H9 (cell line): Measurements from ENCODE around the gene NDUFB10. TPM values are rescaled to one million over a fixed set of nuclear protein-coding genes. Genes with fewer than 3 reads are reported as not detected.

ENCODE experiments used
- DNase-seq: peaks from one replicate; pipeline ENCODE4 v3.0.0-alpha.2; 2017
- H2AFZ ChIP-seq: one replicate; pipeline ENCODE4 v1.6.1; 2013; ENCODE audit warnings: mild to moderate bottlenecking, low read length, control low read depth, moderate library complexity
- H2AK5ac ChIP-seq: 2 replicates; pipeline ENCODE4 v1.6.1; 2013; ENCODE audit warnings: low read length, control low read depth, mixed read lengths; ENCODE audit not compliant: insufficient read length
- H2BK120ac ChIP-seq: one replicate; pipeline ENCODE4 v1.6.1; 2013; ENCODE audit warnings: low read depth, mild to moderate bottlenecking, low read length, control low read depth, inconsistent platforms; ENCODE audit not compliant: poor library complexity, severe bottlenecking
- H2BK12ac ChIP-seq: 2 replicates; pipeline ENCODE4 v1.6.1; 2013; ENCODE audit warnings: low read length, control low read depth, mixed read lengths, low read depth; ENCODE audit not compliant: insufficient read length
- H2BK15ac ChIP-seq: 2 replicates; pipeline ENCODE4 v1.6.1; 2013; ENCODE audit warnings: low read depth, low read length, control low read depth
- H2BK20ac ChIP-seq: one replicate; pipeline ENCODE4 v1.6.1; 2013; ENCODE audit warnings: low read depth, mild to moderate bottlenecking, low read length, control low read depth, inconsistent platforms; ENCODE audit not compliant: poor library complexity, severe bottlenecking
- H2BK5ac ChIP-seq: 2 replicates; pipeline ENCODE4 v1.6.1; 2013; ENCODE audit warnings: low read length, control low read depth, mixed read lengths; ENCODE audit not compliant: insufficient read length
- H3K14ac ChIP-seq: 2 replicates; pipeline ENCODE4 v1.6.1; 2013; ENCODE audit warnings: low read length, control low read depth; ENCODE audit not compliant: insufficient read depth
- H3K18ac ChIP-seq: 2 replicates; pipeline ENCODE4 v1.6.1; 2013; ENCODE audit warnings: low read depth, mild to moderate bottlenecking, mixed read lengths, low read length, control low read depth; ENCODE audit not compliant: insufficient read length
- H3K23ac ChIP-seq: 2 replicates; pipeline ENCODE4 v1.6.1; 2013; ENCODE audit warnings: low read length, control low read depth, mixed read lengths, low read depth; ENCODE audit not compliant: insufficient read length
- H3K23me2 ChIP-seq: 2 replicates; pipeline ENCODE4 v1.6.1; 2013; ENCODE audit warnings: low read depth, mild to moderate bottlenecking, mixed read lengths, low read length, control low read depth; ENCODE audit not compliant: insufficient read length, poor library complexity, severe bottlenecking
- H3K27ac ChIP-seq: 2 replicates; pipeline ENCODE4 v1.5.1; 2013; ENCODE audit warnings: low read length, control low read depth, mixed read lengths, low read depth; ENCODE audit not compliant: insufficient read length
- H3K27me3 ChIP-seq: 2 replicates; pipeline ENCODE4 v1.6.1; 2013; ENCODE audit warnings: low read length, control low read depth, inconsistent platforms; ENCODE audit not compliant: insufficient read depth
- H3K4ac ChIP-seq: 2 replicates; pipeline ENCODE4 v1.6.1; 2013; ENCODE audit warnings: low read depth, mild to moderate bottlenecking, control low read depth, inconsistent platforms, low read length, moderate library complexity
- H3K4me1 ChIP-seq: 2 replicates; pipeline ENCODE4 v1.6.1; 2013; ENCODE audit warnings: low read length, control low read depth, inconsistent platforms; ENCODE audit not compliant: insufficient read depth
- H3K4me2 ChIP-seq: 2 replicates; pipeline ENCODE4 v1.6.1; 2013; ENCODE audit warnings: low read length, control low read depth, mixed read lengths; ENCODE audit not compliant: insufficient read length, insufficient read depth
- H3K56ac ChIP-seq: 2 replicates; pipeline ENCODE4 v1.6.1; 2013; ENCODE audit warnings: low read depth, mild to moderate bottlenecking, mixed read lengths, low read length, control low read depth; ENCODE audit not compliant: insufficient read length
- H3K79me1 ChIP-seq: 2 replicates; pipeline ENCODE4 v1.6.1; 2013; ENCODE audit warnings: low read depth, mild to moderate bottlenecking, moderate library complexity, low read length, control low read depth, inconsistent platforms; ENCODE audit not compliant: insufficient read depth, poor library complexity, severe bottlenecking
- H3K79me2 ChIP-seq: 2 replicates; pipeline ENCODE4 v1.6.1; 2013; ENCODE audit warnings: low read length, control low read depth, inconsistent platforms; ENCODE audit not compliant: insufficient read depth
- H3K9ac ChIP-seq: 2 replicates; pipeline ENCODE4 v1.6.1; 2013; ENCODE audit warnings: low read length, control low read depth, mixed read lengths; ENCODE audit not compliant: insufficient read length; ENCODE audit errors: extremely low read depth
- H3K9me3 ChIP-seq: one replicate; pipeline ENCODE4 v1.6.1; 2013; ENCODE audit warnings: low read depth, low read length, inconsistent platforms; ENCODE audit not compliant: control insufficient read depth
- H3T11ph ChIP-seq: one replicate; pipeline ENCODE4 v1.6.1; 2013; ENCODE audit warnings: mild to moderate bottlenecking, low read length, control low read depth, inconsistent platforms
- H4K20me1 ChIP-seq: one replicate; pipeline ENCODE4 v1.6.1; 2013; ENCODE audit not compliant: control insufficient read depth, insufficient read length, insufficient read depth
- H4K5ac ChIP-seq: 2 replicates; pipeline ENCODE4 v1.6.1; 2013; ENCODE audit warnings: low read depth, mild to moderate bottlenecking, mixed read lengths, low read length, control low read depth; ENCODE audit not compliant: insufficient read length
- H4K8ac ChIP-seq: replicated peaks from 2 replicates; pipeline ENCODE4 v1.6.1; 2013; ENCODE audit warnings: low read length, control low read depth, mixed read lengths, low read depth; ENCODE audit not compliant: insufficient read length
- H4K91ac ChIP-seq: 2 replicates; pipeline ENCODE4 v1.6.1; 2013; ENCODE audit warnings: low read depth, mild to moderate bottlenecking, moderate library complexity, mixed read lengths, low read length, control low read depth; ENCODE audit not compliant: insufficient read length
- H3K27ac Mint-ChIP-seq, 3 experiments: 2 replicates in 2 of 3; 3 replicates in 1 of 3; pipeline ENCODE4 v1.8.0; 2020 to 2021; ENCODE audit warnings: mixed read lengths in 3 of 3, mild to moderate bottlenecking in 1 of 3, moderate library complexity in 1 of 3
- H3K27me3 Mint-ChIP-seq: 2 replicates; pipeline ENCODE4 v1.8.0; 2021; ENCODE audit warnings: low read depth, mild to moderate bottlenecking, moderate library complexity, mixed read lengths
- H3K36me3 Mint-ChIP-seq, 3 experiments: 2 replicates in 2 of 3; 3 replicates in 1 of 3; pipeline ENCODE4 v1.8.0; 2020 to 2021; ENCODE audit warnings: low read depth in 3 of 3, mixed read lengths in 3 of 3; ENCODE audit not compliant: insufficient read depth in 1 of 3
- H3K4me1 Mint-ChIP-seq, 2 experiments: 2 replicates each; pipeline ENCODE4 v1.8.0; 2020; ENCODE audit warnings: mixed read lengths in 2 of 2
- H3K4me3 Mint-ChIP-seq, 2 experiments: 2 replicates in 1 of 2; 3 replicates in 1 of 2; pipeline ENCODE4 v1.8.0; 2020 to 2021; ENCODE audit warnings: mild to moderate bottlenecking in 2 of 2, mixed read lengths in 2 of 2, moderate library complexity in 1 of 2
- H3K9me3 Mint-ChIP-seq, 2 experiments: 2 replicates in 1 of 2; 3 replicates in 1 of 2; pipeline ENCODE4 v1.8.0; 2020; ENCODE audit warnings: mild to moderate bottlenecking in 2 of 2, mixed read lengths in 2 of 2, moderate library complexity in 1 of 2
- CTCF ChIP-seq: fragments of 200-600 bp; sonication (generic); conservative IDR thresholded peaks from 3 replicates; pipeline ENCODE4 v1.8.0; 2021; ENCODE audit warnings: antibody characterized with exemption, mild to moderate bottlenecking
- WGBS: extraction: QIAGEN DNeasy Blood & Tissue Kit; methylation state at CpG from one replicate; pipeline ENCODE4 v1.1.7; 2013; ENCODE audit warnings: missing lambda C conversion rate, low lambda C conversion rate, mixed read lengths; ENCODE audit not compliant: insufficient read length; ENCODE audit errors: extremely low coverage; 5-methylcytosine and 5-hydroxymethylcytosine counted together
- total RNA-seq: library from RNA; stranded (reverse); gene quantifications from 2 replicates; pipeline ENCODE4 v1.2.1, GENCODE V29; 2021

The NDUFB10 gene
- total RNA-seq, 1 experiment from 2014 or later, result 191 TPM

DNA sequence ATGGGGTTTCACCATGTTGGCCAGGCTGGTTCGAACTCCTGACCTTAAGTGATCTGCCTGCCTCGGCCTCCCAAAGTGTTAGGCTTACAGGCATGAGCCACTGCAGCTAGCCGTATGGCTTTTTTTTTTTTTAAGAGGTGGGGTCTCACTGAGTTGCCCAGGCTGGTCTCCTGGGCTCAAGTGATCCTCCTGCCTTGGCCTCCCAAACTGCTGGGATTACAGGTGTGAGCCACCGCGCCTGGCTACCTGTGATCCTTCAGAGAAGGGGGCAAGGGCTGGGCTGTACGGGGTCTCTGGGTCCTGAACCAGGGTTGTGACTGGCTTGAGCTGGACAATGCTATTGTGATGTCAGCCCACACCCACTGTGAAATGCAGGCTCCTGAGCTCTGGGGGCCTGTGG is 7.1 kb downstream of the NDUFB10 start, which contains the start of gene RNF151:
Gene RNF151, plus strand, starts transcription at position 397 of the 400 bp plus-strand sequence. CDS start 26 bp downstream, outside the sequence.
- no peaks in the 10 kb centered on the region for H4K20me1 ChIP-seq
- H3K27ac ChIP-seq, result no peak within 1 kb of the TSS
- H3K27ac Mint-ChIP-seq, result peak within 1 kb of the TSS in 2 of 3 experiments; percentile 88 to 97; a peak in 2 of 7 replicates
- TF ChIP-seq CTCF, result no peak
- no peak within 1 kb of the TSS for H3K18ac ChIP-seq
- H3K4me1 ChIP-seq, result no peaks in the 10 kb centered on the region
- H3K14ac ChIP-seq, result no peak within 1 kb of the TSS
- H3K9me3 ChIP-seq, result no peaks in the 10 kb centered on the region
- no peak within 1 kb of the TSS for H2AFZ ChIP-seq
- no peak within 1 kb of the TSS for H3K23ac ChIP-seq
- H3K4ac ChIP-seq, result no peak within 1 kb of the TSS
- no peak within 1 kb of the TSS for H2BK12ac ChIP-seq
- no peak for DNase-seq
- no peaks in the 10 kb centered on the region for H3K79me1 ChIP-seq
- H4K5ac ChIP-seq, result no peak within 1 kb of the TSS
- H3K36me3 Mint-ChIP-seq, result peaks cover 27 to 30% (median 28%) of the 10 kb centered on the region in 3 experiments
- peak within 1 kb of the TSS; percentile 95 to 97 for H3K4me3 Mint-ChIP-seq
- peaks cover 19 to 38% of the 10 kb centered on the region in 2 experiments for H3K4me1 Mint-ChIP-seq
- H3K9ac ChIP-seq, result peak within 1 kb of the TSS; percentile 88
- H3K27me3 Mint-ChIP-seq, result peaks cover 2% of the 10 kb centered on the region
- H2BK120ac ChIP-seq, result no peak within 1 kb of the TSS
- peaks cover 18% of the 10 kb centered on the region for H3K79me2 ChIP-seq
- H4K8ac ChIP-seq, result no peak within 1 kb of the TSS
- H3T11ph ChIP-seq, result no peak within 1 kb of the TSS
- no peak within 1 kb of the TSS for H4K91ac ChIP-seq
- H3K23me2 ChIP-seq, result peaks cover 14% of the 10 kb centered on the region
- WGBS, result no CpG with 5 or more reads among the region's 6 CpGs
- H2BK5ac ChIP-seq, result no peak within 1 kb of the TSS
- no peak within 1 kb of the TSS for H2AK5ac ChIP-seq
- no peak within 1 kb of the TSS for H2BK20ac ChIP-seq
- H3K4me2 ChIP-seq, result peak within 1 kb of the TSS; percentile 97
- H3K27me3 ChIP-seq, result no peaks in the 10 kb centered on the region
- H3K9me3 Mint-ChIP-seq, result peaks cover 0 to 3% of the 10 kb centered on the region in 2 experiments; a peak in 3 of 5 replicates
- H3K56ac ChIP-seq, result no peak within 1 kb of the TSS
- no peak within 1 kb of the TSS for H2BK15ac ChIP-seq
